Neural cell (in vitro differentiated cells): ENCODE measurements around the gene ASIC3. TPM values are rescaled to one million over a fixed set of nuclear protein-coding genes. Genes with fewer than 3 reads are reported as not detected.

Source experiments
- H2AFZ ChIP-seq: fragments of 200-600, 300-800 bp; sonication (generic), shearing (Covaris generic); 2 replicates; pipeline ENCODE4 v1.6.0; 2014; ENCODE audit warnings: low read depth, mild to moderate bottlenecking, antibody characterized with exemption, low read length, moderate library complexity
- H3F3A ChIP-seq: fragments of 200-600 bp; shearing (Covaris generic); 2 replicates; pipeline ENCODE4 v1.6.1; 2016; ENCODE audit warnings: mild to moderate bottlenecking, moderate library complexity, mixed read lengths, antibody characterized with exemption, low read length; ENCODE audit not compliant: insufficient read depth, poor library complexity, severe bottlenecking
- H3K27ac ChIP-seq: fragments of 200-600, 300-800 bp; sonication (generic), shearing (Covaris generic); 2 replicates; pipeline ENCODE4 v1.5.1; 2014; ENCODE audit warnings: mild to moderate bottlenecking, low read length, moderate library complexity
- H3K27me3 ChIP-seq: fragments of 300-800, 200-600 bp; sonication (generic), shearing (Covaris generic); 2 replicates; pipeline ENCODE4 v1.6.0; 2014; ENCODE audit warnings: mild to moderate bottlenecking, low read depth, low read length, moderate library complexity; ENCODE audit not compliant: insufficient read depth
- H3K36me3 ChIP-seq: fragments of 300-800, 200-600 bp; sonication (generic), shearing (Covaris generic); 2 replicates; pipeline ENCODE4 v1.5.1; 2014; ENCODE audit warnings: mild to moderate bottlenecking, antibody characterized with exemption, low read length, moderate library complexity; ENCODE audit not compliant: insufficient read depth
- H3K4me2 ChIP-seq: fragments of 300-800, 200-600 bp; sonication (generic), shearing (Covaris generic); 2 replicates; pipeline ENCODE4 v1.6.0; 2014; ENCODE audit warnings: mild to moderate bottlenecking, low read length
- H3K4me3 ChIP-seq: fragments of 300-800, 200-600 bp; sonication (generic), shearing (Covaris generic); 2 replicates; pipeline ENCODE4 v1.5.1; 2014; ENCODE audit warnings: mild to moderate bottlenecking, low read length, moderate library complexity
- H3K79me2 ChIP-seq: fragments of 200-600 bp; shearing (Covaris generic); replicated peaks from 2 replicates; pipeline ENCODE4 v1.6.0; 2014; ENCODE audit warnings: mild to moderate bottlenecking, low read length, moderate library complexity; ENCODE audit not compliant: insufficient read depth
- H3K9ac ChIP-seq: fragments of 300-800, 200-600 bp; sonication (generic), shearing (Covaris generic); 2 replicates; pipeline ENCODE4 v1.6.1; 2016; ENCODE audit warnings: mild to moderate bottlenecking, low read length, mixed read lengths
- H3K9me2 ChIP-seq: fragments of 200-600 bp; shearing (Covaris generic); 2 replicates; pipeline ENCODE4 v1.6.1; 2016; ENCODE audit warnings: mild to moderate bottlenecking, low read length, mixed read lengths; ENCODE audit not compliant: insufficient read depth
- H3K9me3 ChIP-seq: fragments of 200-600, 300-800 bp; sonication (generic), shearing (Covaris generic); 2 replicates; pipeline ENCODE4 v1.6.1; 2016; ENCODE audit warnings: mild to moderate bottlenecking, mixed run types, low read length, moderate library complexity, mixed read lengths
- H4K20me1 ChIP-seq: fragments of 200-600 bp; shearing (Covaris generic); 2 replicates; pipeline ENCODE4 v1.6.1; 2016; ENCODE audit warnings: mild to moderate bottlenecking, mixed run types; ENCODE audit not compliant: insufficient read depth
- EP300 ChIP-seq: fragments of 450-650 bp; conservative IDR thresholded peaks from 2 replicates; pipeline ENCODE4 v1.6.1; 2014; ENCODE audit warnings: antibody characterized with exemption, mild to moderate bottlenecking, moderate library complexity; ENCODE audit not compliant: poor library complexity, severe bottlenecking
- EZH2 ChIP-seq: fragments of 200-600, 300-800 bp; shearing (Covaris generic), sonication (generic); IDR thresholded peaks from 2 replicates; pipeline ENCODE4 v1.6.1; 2014; ENCODE audit warnings: antibody characterized with exemption, low read length, borderline replicate concordance, mild to moderate bottlenecking; ENCODE audit not compliant: insufficient read depth, poor library complexity, severe bottlenecking
- MXI1 ChIP-seq: fragments of 450-650 bp; conservative IDR thresholded peaks from 2 replicates; pipeline ENCODE4 v1.6.1; 2014; ENCODE audit warnings: antibody characterized with exemption, mild to moderate bottlenecking; ENCODE audit not compliant: poor library complexity, severe bottlenecking
- POLR2AphosphoS5 ChIP-seq: IDR thresholded peaks from 2 replicates; pipeline ENCODE4 v1.6.1; 2012
- RAD21 ChIP-seq: fragments of 450-650 bp; conservative IDR thresholded peaks from 2 replicates; pipeline ENCODE4 v1.6.1; 2014; ENCODE audit warnings: antibody characterized with exemption, mild to moderate bottlenecking, moderate library complexity
- SMC3 ChIP-seq: fragments of 450-650 bp; conservative IDR thresholded peaks from 2 replicates; pipeline ENCODE4 v1.6.1; 2014; ENCODE audit warnings: antibody characterized with exemption, mild to moderate bottlenecking, moderate library complexity; ENCODE audit not compliant: poor library complexity
- TAF1 ChIP-seq: IDR thresholded peaks from 2 replicates; pipeline ENCODE4 v1.6.1; 2012; ENCODE audit warnings: low read depth
- polyA plus RNA-seq: library from polyadenylated mRNA; depleted of rRNA; stranded (reverse); fragments of >200 nt; gene quantifications from 2 replicates; pipeline ENCODE4 v1.2.3, GENCODE V29; 2014
- TF ChIP-seq, protein P1 (sequence below): fragments of 450-650 bp; IDR thresholded peaks from 2 replicates; pipeline ENCODE4 v1.5.1; 2014; ENCODE audit warnings: antibody characterized with exemption, mild to moderate bottlenecking, moderate library complexity; ENCODE audit not compliant: poor library complexity, severe bottlenecking
- TF ChIP-seq, protein P2 (sequence below): IDR thresholded peaks from 2 replicates; pipeline ENCODE4 v1.6.1; 2012; ENCODE audit warnings: borderline replicate concordance

ASIC3 gene
- polyA plus RNA-seq, 1 donor from 2014 or later: 3.3 TPM

DNA sequence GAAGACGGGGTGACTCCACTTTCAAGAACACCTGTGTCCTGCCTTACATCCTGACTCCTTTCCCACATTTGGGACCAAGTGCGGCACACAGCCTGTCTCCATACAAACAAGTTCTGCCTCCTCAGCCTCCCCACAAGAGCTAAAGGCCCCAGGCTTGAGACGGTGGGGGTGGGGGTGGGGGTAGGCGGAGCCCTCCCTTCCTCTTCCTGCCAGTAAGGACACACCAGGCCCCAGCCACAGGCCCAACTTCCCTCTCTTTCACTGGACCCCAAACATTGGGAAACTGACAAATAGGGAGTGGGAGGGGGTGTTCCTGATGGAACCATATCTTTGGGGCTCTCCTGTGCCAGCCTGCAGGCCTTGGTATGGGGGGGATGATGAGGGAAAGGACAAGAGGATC lies 4.8 kb downstream of the ASIC3 start:
- Histone ChIP-seq H3K4me2 (no peak overlapping the region), H3K79me2 (no peaks in the 10 kb centered on the region), H4K20me1 (no peaks in the 10 kb centered on the region), H3K4me3 (no peak overlapping the region), H3K9me2 (no peaks in the 10 kb centered on the region), H3K36me3 (no peaks in the 10 kb centered on the region), H3K27ac (no peak overlapping the region), H3F3A (no peaks in the 10 kb centered on the region), H3K9me3 (no peaks in the 10 kb centered on the region), H3K27me3 (peaks cover 23% of the 10 kb centered on the region), H3K9ac (no peak overlapping the region), H2AFZ (no peak overlapping the region)
- TF ChIP-seq TAF1 (no peak), MXI1 (no peak), RAD21 (no peak), EZH2 (no peak), EP300 (no peak), POLR2AphosphoS5 (no peak), SMC3 (no peak)
- TF ChIP-seq, protein P1, sequence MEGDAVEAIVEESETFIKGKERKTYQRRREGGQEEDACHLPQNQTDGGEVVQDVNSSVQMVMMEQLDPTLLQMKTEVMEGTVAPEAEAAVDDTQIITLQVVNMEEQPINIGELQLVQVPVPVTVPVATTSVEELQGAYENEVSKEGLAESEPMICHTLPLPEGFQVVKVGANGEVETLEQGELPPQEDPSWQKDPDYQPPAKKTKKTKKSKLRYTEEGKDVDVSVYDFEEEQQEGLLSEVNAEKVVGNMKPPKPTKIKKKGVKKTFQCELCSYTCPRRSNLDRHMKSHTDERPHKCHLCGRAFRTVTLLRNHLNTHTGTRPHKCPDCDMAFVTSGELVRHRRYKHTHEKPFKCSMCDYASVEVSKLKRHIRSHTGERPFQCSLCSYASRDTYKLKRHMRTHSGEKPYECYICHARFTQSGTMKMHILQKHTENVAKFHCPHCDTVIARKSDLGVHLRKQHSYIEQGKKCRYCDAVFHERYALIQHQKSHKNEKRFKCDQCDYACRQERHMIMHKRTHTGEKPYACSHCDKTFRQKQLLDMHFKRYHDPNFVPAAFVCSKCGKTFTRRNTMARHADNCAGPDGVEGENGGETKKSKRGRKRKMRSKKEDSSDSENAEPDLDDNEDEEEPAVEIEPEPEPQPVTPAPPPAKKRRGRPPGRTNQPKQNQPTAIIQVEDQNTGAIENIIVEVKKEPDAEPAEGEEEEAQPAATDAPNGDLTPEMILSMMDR: no peak
- TF ChIP-seq, protein P2, sequence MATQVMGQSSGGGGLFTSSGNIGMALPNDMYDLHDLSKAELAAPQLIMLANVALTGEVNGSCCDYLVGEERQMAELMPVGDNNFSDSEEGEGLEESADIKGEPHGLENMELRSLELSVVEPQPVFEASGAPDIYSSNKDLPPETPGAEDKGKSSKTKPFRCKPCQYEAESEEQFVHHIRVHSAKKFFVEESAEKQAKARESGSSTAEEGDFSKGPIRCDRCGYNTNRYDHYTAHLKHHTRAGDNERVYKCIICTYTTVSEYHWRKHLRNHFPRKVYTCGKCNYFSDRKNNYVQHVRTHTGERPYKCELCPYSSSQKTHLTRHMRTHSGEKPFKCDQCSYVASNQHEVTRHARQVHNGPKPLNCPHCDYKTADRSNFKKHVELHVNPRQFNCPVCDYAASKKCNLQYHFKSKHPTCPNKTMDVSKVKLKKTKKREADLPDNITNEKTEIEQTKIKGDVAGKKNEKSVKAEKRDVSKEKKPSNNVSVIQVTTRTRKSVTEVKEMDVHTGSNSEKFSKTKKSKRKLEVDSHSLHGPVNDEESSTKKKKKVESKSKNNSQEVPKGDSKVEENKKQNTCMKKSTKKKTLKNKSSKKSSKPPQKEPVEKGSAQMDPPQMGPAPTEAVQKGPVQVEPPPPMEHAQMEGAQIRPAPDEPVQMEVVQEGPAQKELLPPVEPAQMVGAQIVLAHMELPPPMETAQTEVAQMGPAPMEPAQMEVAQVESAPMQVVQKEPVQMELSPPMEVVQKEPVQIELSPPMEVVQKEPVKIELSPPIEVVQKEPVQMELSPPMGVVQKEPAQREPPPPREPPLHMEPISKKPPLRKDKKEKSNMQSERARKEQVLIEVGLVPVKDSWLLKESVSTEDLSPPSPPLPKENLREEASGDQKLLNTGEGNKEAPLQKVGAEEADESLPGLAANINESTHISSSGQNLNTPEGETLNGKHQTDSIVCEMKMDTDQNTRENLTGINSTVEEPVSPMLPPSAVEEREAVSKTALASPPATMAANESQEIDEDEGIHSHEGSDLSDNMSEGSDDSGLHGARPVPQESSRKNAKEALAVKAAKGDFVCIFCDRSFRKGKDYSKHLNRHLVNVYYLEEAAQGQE: no peak

DNA sequence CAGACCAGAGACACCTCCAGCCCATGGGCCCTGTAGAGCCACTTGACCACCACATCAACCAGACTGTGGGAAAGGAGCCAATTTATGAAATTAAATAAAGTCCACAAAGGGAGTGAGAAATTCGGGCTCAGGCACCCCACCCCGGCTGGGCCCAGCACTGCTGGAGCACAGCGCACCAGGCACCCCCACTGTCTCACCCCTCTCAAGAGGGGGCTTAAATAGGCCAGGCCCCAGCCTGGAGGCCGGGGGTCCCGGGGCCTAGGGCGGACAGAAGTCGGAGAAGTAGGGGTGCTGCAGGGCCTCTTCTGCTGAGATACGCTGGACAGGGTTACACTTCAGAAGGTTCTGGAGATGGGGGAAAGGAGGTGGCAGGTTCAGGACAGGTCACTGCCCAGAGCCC lies 5.4 kb downstream of the ASIC3 start:
- Histone ChIP-seq H3K9me3 (no peaks in the 10 kb centered on the region), H3K27me3 (peaks cover 23% of the 10 kb centered on the region), H3K9me2 (no peaks in the 10 kb centered on the region), H3K27ac (no peak overlapping the region), H3K9ac (no peak overlapping the region), H3K4me2 (no peak overlapping the region), H3K79me2 (no peaks in the 10 kb centered on the region), H3K4me3 (no peak overlapping the region), H3K36me3 (no peaks in the 10 kb centered on the region), H4K20me1 (no peaks in the 10 kb centered on the region), H2AFZ (no peak overlapping the region), H3F3A (peaks cover 6% of the 10 kb centered on the region)
- TF ChIP-seq, protein P1: no peak
- TF ChIP-seq MXI1 (no peak), TAF1 (no peak), SMC3 (no peak)
